ENCODE results near the gene LRRC72.
"Not testable (repeated sequence)": the region's sequence is repeated elsewhere in the genome, so short reads cannot be mapped to it uniquely, and the experiment has no call there.

DNA sequence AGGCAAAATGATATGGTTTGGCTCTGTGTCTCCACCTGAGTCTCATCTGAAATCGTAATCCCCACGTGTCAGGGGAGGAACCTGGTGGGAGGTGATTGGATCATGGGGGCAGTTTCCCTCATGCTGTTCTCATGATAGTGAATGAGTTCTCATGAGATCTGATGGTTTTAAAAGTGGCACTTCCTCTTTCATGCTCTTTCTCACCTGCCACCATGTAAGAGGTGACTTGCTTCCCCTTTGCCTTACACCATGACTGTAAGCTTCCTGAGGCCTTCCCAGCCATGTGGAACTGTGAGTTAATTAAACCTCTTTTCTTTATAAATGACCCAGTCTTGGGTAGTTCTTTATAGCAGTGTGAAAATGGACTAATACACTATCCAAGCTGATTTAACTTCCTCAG, 13.9 kb downstream of the LRRC72 start:
- TF ChIP-seq SUZ12 (IDR thresholded peaks at IDR 0.05; ENCODE audit: extremely low read depth, insufficient read depth, insufficient read length); YY1 (IDR thresholded peaks at IDR 0.05; ENCODE audit: insufficient read depth, insufficient read length): not testable (repeated sequence)
